ENCODE data around the gene CCDC179.

DNA sequence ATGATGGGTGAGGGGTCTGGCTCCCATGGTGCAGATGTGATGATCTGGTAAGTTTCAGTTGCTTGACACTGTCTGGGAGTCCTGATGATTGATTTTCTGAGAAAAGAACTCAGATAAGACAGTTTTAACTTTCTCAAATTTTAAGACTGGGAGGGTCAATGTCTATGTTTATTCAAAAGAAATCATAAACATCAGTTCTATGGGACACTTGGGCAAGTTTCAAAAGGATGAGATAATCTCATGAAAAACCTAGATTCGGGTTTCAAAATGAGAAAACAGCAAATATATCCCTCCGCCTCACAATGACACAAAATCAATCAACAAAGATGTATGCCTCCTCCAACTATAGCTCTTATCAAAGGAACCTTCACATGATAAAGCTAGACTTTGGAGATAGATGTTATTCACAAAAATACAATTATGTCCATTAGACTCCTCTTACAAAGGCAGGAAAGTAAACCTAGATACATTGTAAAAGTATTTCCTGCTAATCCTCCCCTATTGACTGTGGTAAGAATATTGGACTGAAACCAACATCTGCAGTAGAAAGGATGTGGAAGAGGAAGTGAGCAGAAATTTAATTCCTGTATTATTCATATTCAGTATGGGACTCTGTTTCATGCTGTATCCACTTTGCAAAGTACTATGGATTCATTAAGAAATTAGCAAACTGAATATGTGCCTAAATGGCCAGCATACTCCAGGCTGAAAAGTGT lies 52.3 kb downstream of the CCDC179 start:
- TF ChIP-seq ZNF274 (IDR thresholded peaks at IDR 0.05; ENCODE audit: low read depth, low read length) (no peak), YY1 (IDR thresholded peaks at IDR 0.05; ENCODE audit: insufficient read depth, insufficient read length) (no peak), SUZ12 (IDR thresholded peaks at IDR 0.05; ENCODE audit: extremely low read depth, insufficient read depth, insufficient read length) (no peak)

Measured in NT2/D1 (cell line).